ENCODE results near the gene MARCHF5.
A peak's percentile ranks its signal among the peaks of the same experiment; 100 is the strongest.

Gene MARCHF5

GRCh38 chr10:92290837-92291615 lies at the start of gene MARCHF5, which contains the start of gene CPEB3:
MARCHF5 (plus strand) TSS chr10:92291167; CDS start chr10:92291495, 328 bp downstream.
CPEB3 (minus strand) TSS chr10:92291078; CDS start chr10:92240350, 50,728 bp downstream.
- DNase-seq (ENCODE audit: low spot score), result peak; percentile 96

- DNase-seq (ENCODE audit: low spot score), result no peak
Observed at GRCh38 chr10:92241501-92241900, 49.5 kb upstream of the MARCHF5 start.

- DNase-seq (ENCODE audit: low spot score), result no peak
Observed at GRCh38 chr10:92242380-92242779, 48.6 kb upstream of the MARCHF5 start.

- peak; percentile 43 for DNase-seq (ENCODE audit: low spot score)
Observed at GRCh38 chr10:92242910-92243671, 47.9 kb upstream of the MARCHF5 start.

- no peak for DNase-seq (ENCODE audit: low spot score)
Observed at GRCh38 chr10:92244796-92245195, 46.2 kb upstream of the MARCHF5 start.

GRCh38 chr10:92248566-92248965 lies 42.4 kb upstream of the MARCHF5 start:
- no peak for DNase-seq (ENCODE audit: low spot score)

GRCh38 chr10:92263396-92263795 lies 27.6 kb upstream of the MARCHF5 start:
- DNase-seq (ENCODE audit: low spot score), result no peak

- DNase-seq (ENCODE audit: low spot score), result no peak
Observed at GRCh38 chr10:92264249-92264648, 26.7 kb upstream of the MARCHF5 start.

- no peak for DNase-seq (ENCODE audit: low spot score)
Observed at GRCh38 chr10:92265687-92266258, 25.2 kb upstream of the MARCHF5 start.

GRCh38 chr10:92267343-92267742 lies 23.6 kb upstream of the MARCHF5 start:
- no peak for DNase-seq (ENCODE audit: low spot score)

- no peak for DNase-seq (ENCODE audit: low spot score)
Observed at GRCh38 chr10:92268748-92269147, 22.2 kb upstream of the MARCHF5 start.

- DNase-seq (ENCODE audit: low spot score), result no peak
Observed at GRCh38 chr10:92274071-92274470, 16.9 kb upstream of the MARCHF5 start.

GRCh38 chr10:92278996-92279696 lies 11.8 kb upstream of the MARCHF5 start:
- DNase-seq (ENCODE audit: low spot score), result peak; percentile 18

GRCh38 chr10:92284112-92284704 lies 6.8 kb upstream of the MARCHF5 start:
- no peak for DNase-seq (ENCODE audit: low spot score)

- DNase-seq (ENCODE audit: low spot score), result peak; percentile 43
Observed at GRCh38 chr10:92290076-92290836, 711 bp upstream of the MARCHF5 start.

- no peak for DNase-seq (ENCODE audit: low spot score)
Observed at GRCh38 chr10:92291616-92291865, 574 bp downstream of the MARCHF5 start.

GRCh38 chr10:92291921-92292845 lies 1.2 kb downstream of the MARCHF5 start:
- DNase-seq (ENCODE audit: low spot score), result peak; percentile 43

- no peak for DNase-seq (ENCODE audit: low spot score)
Observed at GRCh38 chr10:92298487-92298886, 7.5 kb downstream of the MARCHF5 start.

GRCh38 chr10:92303096-92303495 lies 12.1 kb downstream of the MARCHF5 start:
- no peak for DNase-seq (ENCODE audit: low spot score)

GRCh38 chr10:92304061-92304460 lies 13.1 kb downstream of the MARCHF5 start:
- DNase-seq (ENCODE audit: low spot score), result no peak
